ENCODE data around the gene RASA3. TPM values are rescaled to one million over a fixed set of nuclear protein-coding genes. Genes with fewer than 3 reads are reported as not detected.

The RASA3 gene
- total and polyA plus RNA-seq, 9 of the 15 experiments (the other 6 are each of a cell fraction or from before 2014, with no cell fraction given), result 0.72 to 25.3 (median 14.4) TPM

DNA sequence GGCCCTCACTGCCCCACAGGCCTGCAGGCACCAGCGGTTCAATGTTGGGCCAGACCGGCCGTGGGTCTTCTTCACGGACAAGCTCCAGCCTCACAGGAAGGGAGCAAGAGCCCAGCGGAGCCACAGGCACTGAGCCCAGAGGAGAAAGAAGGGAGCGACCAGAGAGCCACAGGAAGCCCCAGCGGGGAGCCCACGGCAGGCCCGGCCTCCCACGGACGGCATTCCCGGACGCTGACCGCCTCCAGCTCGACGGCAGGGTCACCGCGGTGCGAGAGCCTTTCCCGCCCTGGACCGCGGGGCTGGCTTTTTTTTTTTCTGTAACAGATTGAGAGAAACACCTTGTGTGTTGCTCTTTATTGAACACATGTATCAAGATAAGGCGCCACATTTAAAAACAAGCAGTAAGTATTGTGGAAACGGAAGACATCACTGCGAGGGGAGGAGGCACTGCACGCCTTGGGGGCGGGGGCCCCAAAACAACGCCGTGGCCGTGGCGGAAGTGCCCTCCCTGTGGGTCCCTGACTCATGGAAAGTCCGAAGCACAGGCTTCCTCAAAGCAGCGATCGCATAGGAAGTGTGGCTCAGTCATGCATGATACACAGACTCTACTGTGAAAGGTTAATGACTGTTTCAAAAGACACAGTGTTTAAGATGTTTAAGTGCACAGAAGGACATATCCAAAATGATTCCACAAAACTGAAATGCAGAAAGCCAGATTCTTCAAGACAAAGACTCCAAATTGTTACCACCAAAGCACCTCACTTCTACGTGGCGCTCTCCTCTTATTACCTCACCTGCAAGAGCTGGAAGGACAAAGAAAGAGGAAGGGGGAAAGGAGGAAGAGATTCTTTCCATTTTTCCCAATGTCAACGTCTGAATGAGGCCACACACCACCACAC lies 3.5 kb downstream of the RASA3 start (continued):
- TF ChIP-seq HBP1 (CRISPR knock-in tag; IDR thresholded peaks at IDR 0.05), result no peak
- peak; percentile 70 for TF ChIP-seq MGA (IDR thresholded peaks at IDR 0.05)
- peak; percentile 81 for TF ChIP-seq ELF1 (tag; IDR thresholded peaks at IDR 0.05)
- TF ChIP-seq CBFA2T3 (IDR thresholded peaks at IDR 0.05), result 0 out of 2 replicates have a peak, but pooled peaks have one; percentile 23
- TF ChIP-seq SRF (CRISPR knock-in tag; IDR thresholded peaks at IDR 0.05), result peak in 1 of 2 experiments; percentile 42; a peak in 1 of 4 replicates
- TF ChIP-seq, protein P1, sequence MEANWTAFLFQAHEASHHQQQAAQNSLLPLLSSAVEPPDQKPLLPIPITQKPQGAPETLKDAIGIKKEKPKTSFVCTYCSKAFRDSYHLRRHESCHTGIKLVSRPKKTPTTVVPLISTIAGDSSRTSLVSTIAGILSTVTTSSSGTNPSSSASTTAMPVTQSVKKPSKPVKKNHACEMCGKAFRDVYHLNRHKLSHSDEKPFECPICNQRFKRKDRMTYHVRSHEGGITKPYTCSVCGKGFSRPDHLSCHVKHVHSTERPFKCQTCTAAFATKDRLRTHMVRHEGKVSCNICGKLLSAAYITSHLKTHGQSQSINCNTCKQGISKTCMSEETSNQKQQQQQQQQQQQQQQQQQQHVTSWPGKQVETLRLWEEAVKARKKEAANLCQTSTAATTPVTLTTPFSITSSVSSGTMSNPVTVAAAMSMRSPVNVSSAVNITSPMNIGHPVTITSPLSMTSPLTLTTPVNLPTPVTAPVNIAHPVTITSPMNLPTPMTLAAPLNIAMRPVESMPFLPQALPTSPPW (CRISPR knock-in tag; IDR thresholded peaks at IDR 0.05), result peak; percentile 74
- peak; percentile 59; the same call in 1 of the 2 replicates for TF ChIP-seq ATF7 (IDR thresholded peaks at IDR 0.05)
- TF ChIP-seq HNRNPH1 (optimal IDR thresholded peaks at IDR 0.05; ENCODE audit: low read depth, low read length), result no peak
- TF ChIP-seq ESRRA (IDR thresholded peaks at IDR 0.05; ENCODE audit: borderline replicate concordance, low read depth), result no peak
- TF ChIP-seq BRD9 (IDR thresholded peaks at IDR 0.05; ENCODE audit: low read depth, partially characterized antibody), result no peak
- peak; percentile 68; the same call in 1 of the 2 replicates for TF ChIP-seq GABPB1 (CRISPR knock-in tag; IDR thresholded peaks at IDR 0.05)
- peak in 1 of 2 experiments; percentile 74; a peak in 3 of 4 replicates for TF ChIP-seq FOXK2 (conservative IDR thresholded peaks at IDR 0.05 in 1 of 2, IDR thresholded peaks at IDR 0.05 in 1 of 2; ENCODE audit: low read depth in 2 of 2)

All from K562 (cell line).